ENCODE results near the gene BEND6. TPM values are rescaled to one million over a fixed set of nuclear protein-coding genes. Genes with fewer than 3 reads are reported as not detected.

The BEND6 gene
- total RNA-seq, 1 donor, result 13.4 TPM

GRCh38 chr6:56940977-56941376 lies 13.9 kb upstream of the BEND6 start:
- H3K4me3 ChIP-seq (ENCODE audit: low read depth, low read length), result no peak overlapping the region
- no peak for DNase-seq (ENCODE audit: low read depth)
- TF ChIP-seq CTCF (IDR thresholded peaks at IDR 0.05; ENCODE audit: insufficient read depth, low read depth, low read length), result no peak

- no peak for TF ChIP-seq CTCF (IDR thresholded peaks at IDR 0.05; ENCODE audit: insufficient read depth, low read depth, low read length)
- DNase-seq (ENCODE audit: low read depth), result no peak
- no peak overlapping the region for H3K4me3 ChIP-seq (ENCODE audit: low read depth, low read length)
These were observed 10.2 kb upstream of the BEND6 start for GRCh38 chr6:56944661-56945060.

GRCh38 chr6:56946368-56946767 lies 8.5 kb upstream of the BEND6 start:
- no peak for TF ChIP-seq CTCF (IDR thresholded peaks at IDR 0.05; ENCODE audit: insufficient read depth, low read depth, low read length)
- peak; percentile 37 for DNase-seq (ENCODE audit: low read depth)
- no peak overlapping the region for H3K4me3 ChIP-seq (ENCODE audit: low read depth, low read length)

- no peak overlapping the region for H3K4me3 ChIP-seq (ENCODE audit: low read depth, low read length)
- TF ChIP-seq CTCF (IDR thresholded peaks at IDR 0.05; ENCODE audit: insufficient read depth, low read depth, low read length), result no peak
- no peak for DNase-seq (ENCODE audit: low read depth)
These were observed 7.0 kb upstream of the BEND6 start for GRCh38 chr6:56947924-56948323.

GRCh38 chr6:56949265-56949664 lies 5.6 kb upstream of the BEND6 start:
- DNase-seq (ENCODE audit: low read depth), result no peak
- TF ChIP-seq CTCF (IDR thresholded peaks at IDR 0.05; ENCODE audit: insufficient read depth, low read depth, low read length), result no peak
- no peak overlapping the region for H3K4me3 ChIP-seq (ENCODE audit: low read depth, low read length)

GRCh38 chr6:56949925-56950495 lies 4.9 kb upstream of the BEND6 start:
- peak; percentile 19 for DNase-seq (ENCODE audit: low read depth)
- no peak for TF ChIP-seq CTCF (IDR thresholded peaks at IDR 0.05; ENCODE audit: insufficient read depth, low read depth, low read length)
- no peak overlapping the region for H3K4me3 ChIP-seq (ENCODE audit: low read depth, low read length)
